HK-2 (cell line): ENCODE results near the gene ZNF697.
"Not testable (repeated sequence)": the region's sequence is repeated elsewhere in the genome, so short reads cannot be mapped to it uniquely, and the experiment has no call there.

Experiments
- DNase-seq: peaks from one replicate; pipeline ENCODE4 v3.0.0-alpha.2; 2018; ENCODE audit not compliant: unreplicated experiment

The ZNF697 gene

DNA sequence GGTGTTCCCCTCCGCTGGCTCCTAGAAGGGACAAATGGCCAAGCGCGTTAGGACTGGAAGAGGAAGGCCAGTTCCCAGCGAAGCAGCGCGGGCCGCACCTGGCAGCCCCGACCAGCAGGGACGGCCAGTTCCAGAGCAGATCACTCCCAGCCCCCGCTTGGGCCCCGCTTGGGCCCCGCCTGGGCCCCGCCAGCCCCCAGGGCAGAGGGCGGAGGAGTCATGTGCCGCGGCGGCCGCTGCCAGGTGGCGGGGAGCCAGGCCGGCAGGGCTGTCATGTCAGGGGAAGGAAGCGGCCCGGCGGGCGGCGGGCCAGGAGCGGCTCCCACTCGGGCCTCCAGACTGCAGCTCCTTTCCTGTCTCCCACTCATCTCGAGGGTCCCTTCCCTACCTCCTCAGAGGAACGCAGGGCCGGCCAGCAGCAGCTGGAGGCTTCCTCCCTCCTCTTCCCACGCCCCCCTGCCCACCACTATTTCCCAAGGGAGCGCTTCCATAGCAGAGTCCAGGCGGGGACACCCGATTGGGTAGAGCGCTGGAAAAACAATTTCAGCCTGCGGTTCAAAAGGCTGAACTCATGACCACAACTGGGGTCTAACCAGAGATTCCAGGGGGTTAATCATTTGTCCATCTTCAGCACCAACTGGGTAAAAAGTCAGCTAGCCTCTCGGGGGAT lies 16.5 kb downstream of the ZNF697 start:
- peak; percentile 84 for DNase-seq

DNA sequence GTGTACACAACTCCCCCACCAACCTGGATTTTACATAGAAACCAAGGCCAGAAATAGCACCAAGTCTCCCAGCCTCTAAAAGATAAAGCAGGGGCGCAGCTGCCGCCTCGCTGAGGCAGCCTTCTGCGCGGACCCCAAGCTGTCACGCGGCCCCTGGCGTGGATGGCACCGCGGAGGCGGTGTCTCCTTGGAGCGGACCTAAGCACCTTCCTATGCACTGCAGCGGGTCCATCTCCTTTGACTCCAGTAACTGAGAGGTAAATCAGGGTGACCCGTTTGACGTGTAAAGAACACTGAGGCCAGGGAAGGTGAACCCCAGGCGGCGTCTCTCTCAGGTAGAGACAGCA lies 17.0 kb downstream of the ZNF697 start:
- no peak for DNase-seq

DNA sequence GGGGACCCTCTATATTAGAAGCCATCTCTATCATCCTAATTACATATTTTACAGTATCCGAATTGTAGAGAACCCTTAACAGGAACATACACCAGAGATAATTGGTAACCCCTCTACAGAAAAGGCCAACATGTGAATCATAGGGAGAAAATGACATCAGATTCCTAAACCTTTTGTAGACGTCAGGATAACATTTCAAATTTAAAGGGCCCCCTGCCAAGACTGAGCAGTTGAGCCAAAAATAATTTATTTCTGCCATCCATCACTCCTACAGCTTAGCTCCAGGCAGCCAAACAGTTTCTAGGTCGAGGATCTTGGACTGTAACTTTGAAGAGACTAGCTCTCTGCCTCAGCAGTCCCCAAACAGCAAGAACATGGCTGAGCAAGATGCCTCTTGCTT lies 21.2 kb downstream of the ZNF697 start:
- DNase-seq = no peak

DNA sequence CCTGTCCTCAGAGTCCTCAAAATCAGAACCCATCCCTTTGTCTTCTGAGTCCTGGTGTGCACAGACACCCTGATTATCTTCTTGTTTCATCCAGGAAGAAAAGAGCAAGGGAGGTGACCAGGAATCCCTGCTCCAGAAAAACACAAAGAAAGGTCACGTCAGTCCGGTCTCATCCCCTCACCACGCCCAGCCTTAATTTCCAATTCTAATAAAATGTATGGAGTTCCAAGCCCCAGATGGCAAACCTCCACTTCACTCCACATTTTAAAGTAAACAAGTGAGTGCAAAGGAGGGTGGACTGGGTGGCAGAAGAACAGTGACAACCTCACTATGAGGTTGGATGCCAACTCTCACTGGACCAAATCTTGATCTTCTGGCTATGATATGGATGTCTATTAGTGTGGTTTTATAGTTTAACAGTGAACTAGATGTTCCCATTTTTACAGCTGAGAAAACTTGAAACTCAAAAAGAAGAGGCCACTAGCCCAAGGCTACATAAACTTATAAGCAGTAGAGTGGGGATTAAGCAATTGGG lies 22.0 kb downstream of the ZNF697 start:
- no peak for DNase-seq

DNA sequence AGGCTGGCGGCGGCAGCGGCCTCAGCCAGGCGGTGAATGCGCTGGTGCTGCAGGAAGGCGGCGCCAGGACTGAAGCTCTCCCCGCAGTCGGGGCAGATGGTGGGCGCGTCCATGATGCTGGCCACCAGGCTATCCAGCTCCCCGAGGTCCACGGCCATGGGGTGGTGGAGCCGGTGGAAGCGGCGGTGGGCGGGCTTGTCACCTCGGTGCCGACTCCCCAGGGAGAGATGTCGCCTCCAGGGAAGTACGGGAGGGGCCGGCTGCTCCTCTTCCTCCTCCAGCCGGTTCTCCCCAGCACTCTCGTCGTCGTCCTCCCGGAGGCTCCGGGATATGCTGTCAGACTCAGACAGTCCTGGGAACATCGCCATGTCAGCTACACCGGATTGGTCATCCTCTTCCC lies 24.4 kb downstream of the ZNF697 start:
- DNase-seq = no peak

DNA sequence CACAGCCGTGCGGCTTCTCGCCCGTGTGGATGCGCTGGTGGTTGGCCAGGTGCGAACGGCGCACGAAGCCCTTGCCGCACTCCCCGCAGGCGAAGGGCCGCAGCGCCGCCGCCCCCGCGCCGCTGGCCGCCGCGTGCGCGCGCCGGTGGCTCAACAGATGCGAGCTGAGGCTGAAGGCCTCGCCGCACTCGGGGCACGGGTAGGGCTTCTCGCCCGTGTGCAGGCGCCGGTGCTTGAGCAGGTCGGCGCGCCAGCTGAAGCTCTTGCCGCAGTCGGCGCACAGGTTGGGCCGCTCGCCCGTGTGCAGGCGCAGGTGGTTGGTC lies 24.9 kb downstream of the ZNF697 start:
- DNase-seq = no peak

DNA sequence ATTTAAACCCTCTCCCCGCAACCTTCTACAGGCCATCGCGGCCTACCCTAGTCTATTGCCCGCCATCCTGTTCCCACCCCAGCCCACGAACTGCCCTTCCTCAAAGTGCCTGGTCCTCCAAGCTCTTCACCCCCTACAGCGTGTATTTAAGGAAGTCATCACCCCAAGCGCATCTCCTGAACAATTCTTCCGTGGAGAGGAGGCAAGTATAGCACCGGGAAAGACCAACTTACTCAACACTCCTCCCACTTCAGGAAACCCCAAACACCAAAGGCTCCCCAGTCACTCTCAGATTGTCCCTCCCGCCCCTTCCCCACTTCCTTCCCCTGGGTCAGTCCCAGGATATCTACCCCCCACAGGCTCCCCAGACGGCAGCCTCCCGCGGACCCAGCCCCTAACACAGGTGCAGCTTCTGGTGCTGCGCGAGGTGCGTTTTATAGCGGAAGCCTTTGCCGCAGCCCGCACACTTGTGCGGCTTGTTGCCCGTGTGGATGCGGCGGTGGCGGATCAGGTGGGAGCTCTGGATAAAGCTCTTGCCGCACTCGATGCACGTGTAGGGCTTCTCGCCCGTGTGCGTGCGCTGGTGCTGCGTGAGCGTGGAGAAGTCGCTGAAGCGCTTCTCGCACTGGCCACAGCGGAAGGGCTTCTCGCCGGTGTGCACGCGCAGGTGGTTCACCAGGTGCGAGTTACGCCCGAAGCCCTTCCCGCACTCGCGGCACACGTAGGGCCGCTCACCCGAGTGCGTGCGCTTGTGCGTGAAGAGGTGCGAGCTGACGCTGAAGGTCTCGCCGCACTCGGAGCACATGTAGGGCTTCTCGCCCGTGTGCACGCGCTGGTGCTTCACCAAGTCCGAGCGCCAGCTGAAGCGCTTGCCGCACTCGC lies 25.5 kb downstream of the ZNF697 start:
- DNase-seq = no peak

DNA sequence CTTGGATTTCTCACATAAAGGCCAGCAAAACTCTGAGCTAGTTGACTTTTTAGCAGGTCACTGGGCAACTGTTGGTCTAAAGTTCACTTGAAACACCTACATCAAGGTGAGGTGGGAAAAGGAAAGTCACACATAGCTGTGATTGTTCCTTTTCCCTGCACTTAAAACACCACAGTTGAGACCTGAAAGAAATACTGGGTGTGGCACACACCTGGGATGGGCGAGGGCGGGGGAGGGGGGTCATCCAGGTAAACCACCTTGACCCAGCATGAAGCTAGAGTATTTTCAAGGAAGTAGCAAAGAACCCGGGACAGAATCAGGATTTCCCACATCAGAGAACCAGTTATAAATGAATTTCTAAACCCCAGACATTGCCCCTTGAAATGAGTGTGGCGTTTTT lies 26.4 kb downstream of the ZNF697 start:
- no peak for DNase-seq

DNA sequence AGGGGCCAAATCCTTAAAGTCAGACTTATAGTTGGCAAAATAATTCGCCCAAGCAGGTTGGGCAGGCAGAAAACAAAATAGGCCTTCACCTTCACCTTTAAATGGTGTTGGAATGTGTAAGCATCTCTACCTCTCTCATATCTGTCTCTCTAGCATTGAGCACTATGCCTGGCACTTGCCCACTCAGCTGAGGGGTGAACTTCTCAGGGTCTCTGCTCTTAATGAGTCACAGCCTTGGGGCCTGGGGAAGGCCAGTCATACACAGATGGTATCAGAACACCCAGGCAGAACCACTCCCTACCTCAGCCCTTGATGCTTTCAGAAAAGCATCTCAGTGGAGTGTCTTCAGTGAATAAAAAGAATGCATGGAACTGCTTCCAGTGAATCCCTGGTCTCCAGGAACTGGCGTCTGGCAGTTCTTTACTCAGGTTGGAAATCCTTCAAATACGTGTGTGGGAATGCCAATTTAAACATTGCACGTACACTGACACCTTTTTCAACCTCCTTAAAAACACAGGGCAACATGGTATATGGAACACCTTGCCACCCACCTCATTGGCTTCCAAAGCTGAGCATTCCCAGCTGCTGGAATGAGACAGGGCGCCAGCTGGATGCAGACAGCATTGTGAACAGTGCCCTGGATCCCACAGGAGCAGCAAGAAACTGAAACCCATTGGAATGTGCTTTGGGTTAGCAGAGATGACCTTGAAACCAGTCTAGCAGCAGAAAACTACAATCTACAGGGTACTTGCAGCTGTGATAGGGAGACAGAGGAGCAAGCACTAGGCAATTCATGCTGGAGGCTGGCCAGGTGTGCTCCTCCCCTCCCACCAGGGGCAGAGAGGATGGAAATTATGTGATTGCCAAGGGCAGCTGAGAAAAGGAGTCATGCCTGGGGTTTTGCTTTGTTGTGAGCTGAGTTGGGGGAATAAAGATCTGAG lies 30.0 kb downstream of the ZNF697 start:
- DNase-seq = no peak

DNA sequence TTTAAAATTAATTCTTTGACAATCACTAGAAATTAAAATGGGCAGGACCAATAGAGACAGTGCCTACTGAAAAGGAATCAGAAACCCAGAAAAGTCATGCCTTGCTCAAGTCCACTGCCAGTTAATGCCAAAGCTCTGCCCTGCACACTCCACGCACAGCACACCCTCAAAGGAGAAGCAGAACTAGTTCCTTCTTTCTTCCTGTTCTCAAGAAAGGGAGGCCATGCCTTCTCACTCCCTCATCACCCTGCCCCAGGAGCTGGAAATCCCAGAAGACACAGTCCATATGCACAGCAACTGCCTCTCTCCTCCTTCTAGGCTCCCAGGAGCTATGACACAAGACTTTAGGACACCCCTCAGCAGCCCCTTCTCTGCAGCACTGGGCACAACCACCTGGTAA lies 31.3 kb downstream of the ZNF697 start:
- DNase-seq = not testable (repeated sequence)

DNA sequence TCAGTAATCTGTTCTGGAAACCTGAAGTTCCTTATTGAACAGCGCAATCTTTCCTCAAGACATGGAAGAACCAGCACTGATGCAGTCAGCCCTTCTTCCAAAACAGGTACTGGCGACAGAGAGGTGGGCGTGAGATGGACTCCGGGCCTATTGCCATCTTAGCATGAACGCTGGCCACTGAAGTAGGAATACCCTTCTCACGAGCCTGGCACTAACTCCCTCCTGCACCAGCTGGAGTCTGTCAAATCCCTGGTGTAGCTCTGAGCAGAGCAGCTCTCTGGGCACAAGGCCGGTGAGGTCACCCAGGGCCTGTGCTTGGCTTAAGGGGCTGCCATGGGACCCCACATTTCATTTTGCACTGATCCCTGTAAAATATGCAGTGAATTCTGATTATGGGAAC lies 33.0 kb downstream of the ZNF697 start:
- DNase-seq = not testable (repeated sequence)

DNA sequence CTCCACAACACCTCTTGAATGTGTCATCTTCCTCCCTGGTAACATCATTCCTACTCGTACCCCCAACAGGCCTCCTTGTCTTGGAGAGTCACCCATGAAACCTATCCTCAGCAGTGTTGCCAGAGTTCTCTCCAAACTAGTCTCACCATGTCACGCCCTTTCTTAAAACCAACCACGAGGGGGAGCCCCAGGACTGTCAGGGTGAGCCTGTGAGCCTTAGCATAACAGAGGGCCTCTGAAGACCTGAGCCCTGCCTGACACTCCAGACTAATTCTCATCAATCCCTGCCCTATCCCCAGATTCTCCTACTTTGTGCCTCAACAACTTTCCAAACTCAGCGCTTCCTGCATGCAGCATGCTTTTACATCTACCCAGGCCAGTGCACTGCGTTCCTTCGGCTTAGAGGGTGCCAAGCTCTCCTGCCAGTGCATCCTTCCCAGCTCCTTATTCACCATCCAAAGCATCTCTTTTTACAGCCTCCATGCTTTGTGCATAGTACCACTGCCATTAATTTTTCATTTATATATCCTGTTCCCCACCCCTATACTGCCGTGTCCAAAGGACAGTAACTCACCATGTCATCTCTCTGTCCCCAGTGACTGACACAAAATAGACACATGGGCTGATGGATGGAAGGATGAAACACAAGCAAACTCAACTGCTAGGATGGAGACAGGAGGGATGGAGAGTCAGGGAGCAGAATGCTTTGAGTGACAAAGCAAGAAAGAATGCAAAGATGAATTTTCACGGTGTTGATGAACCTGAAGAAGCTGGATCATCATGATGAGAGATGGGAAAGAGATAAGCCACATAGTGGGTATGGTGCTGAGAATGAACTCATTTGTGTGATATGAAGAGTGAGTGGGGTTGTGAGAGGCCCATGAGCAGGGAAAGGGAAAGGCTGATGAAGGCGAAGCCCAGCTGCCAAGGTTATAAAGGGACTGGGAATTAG lies 34.0 kb downstream of the ZNF697 start:
- DNase-seq = peak; percentile 85

DNA sequence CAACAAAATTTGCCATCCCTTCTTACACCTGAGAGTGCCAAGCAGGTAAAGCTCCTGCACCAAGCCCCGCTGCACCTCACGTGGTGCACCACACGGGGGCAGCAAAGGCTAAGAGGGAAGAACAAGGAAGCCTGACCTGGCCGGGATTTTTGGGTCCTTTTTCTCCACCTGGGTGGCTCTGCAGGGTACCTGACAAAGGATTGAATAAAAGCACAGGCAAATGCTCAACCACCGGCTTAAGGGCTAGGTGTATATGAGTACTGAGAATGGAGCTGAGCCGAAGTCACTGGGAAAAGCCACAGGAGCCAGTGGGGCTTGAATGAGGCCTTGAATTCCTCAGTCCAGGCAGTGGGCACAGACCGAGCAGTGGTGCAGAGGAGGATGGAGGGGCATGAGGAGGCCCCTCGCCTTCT lies 36.4 kb downstream of the ZNF697 start:
- peak; percentile 76 for DNase-seq

DNA sequence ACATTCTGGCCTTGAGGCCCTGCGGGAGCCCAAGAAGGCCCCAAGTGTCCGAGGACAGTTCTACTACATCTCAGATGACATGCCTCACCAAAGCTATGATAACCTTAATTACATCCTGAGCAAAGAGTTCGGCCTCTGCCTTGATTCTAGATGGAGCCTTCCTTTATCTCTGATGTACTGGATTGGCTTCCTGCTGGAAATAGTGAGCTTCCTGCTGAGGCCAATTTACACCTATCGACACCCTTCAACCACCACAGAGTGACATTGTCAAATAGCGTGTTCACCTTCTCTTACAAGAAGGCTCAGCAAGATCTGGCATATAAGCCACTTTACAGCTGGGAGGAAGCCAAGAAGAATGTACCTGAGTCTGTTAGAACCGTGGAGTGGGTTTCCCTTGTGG lies 39.2 kb downstream of the ZNF697 start:
- not testable (repeated sequence) for DNase-seq

DNA sequence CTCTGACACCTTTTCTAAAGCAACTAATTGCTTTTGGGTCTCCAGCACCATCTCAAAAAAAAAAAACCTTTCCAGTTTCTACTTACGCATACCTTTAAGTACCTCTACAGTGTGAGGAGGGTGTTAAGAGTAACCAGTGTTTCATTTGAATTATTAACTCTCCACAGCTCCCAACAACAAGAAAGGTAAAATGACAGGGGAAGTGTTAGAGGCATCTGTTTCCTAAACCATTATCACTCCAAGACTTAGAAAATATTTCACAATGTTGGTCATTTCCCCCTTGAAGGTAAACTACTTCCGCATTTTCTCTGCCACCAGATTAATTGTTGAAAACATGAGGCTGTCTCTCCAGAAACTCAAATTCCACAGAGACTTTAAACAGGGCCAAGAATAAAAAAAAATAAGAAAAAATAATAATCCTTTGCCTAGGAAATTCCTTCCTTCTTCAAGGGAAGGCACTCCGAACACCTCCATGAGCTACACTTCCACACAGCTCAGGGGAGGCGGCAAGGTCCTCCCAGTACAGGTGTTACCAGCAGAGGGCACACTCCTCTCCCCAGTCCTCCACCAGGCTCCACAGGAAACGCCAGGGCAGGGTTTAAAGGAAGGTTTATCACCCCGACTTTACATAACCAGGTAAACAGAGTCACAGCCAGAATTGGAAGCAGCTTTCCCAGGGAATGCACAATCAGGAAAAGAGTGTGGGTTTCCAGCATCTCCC lies 40.8 kb downstream of the ZNF697 start:
- not testable (repeated sequence) for DNase-seq

DNA sequence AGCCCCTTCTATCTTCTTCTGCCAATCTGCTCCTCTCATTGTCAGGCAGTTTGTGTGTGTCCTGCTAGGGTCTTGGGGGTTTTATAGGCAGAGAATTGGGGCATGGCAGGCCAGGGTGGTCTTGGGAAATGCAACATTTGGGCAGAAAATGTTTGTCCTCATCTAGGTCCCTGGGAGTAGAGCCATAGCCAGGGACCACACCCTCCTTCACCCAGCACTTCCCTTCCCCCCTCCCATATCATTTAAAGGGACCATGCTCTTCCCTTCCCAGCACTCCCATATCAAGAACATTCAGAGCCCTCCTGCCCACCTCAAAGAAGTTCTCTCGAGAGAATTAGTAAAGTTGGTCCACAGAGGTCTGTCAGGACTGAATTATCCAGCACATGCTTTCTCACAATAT lies 41.7 kb downstream of the ZNF697 start:
- DNase-seq = no peak

DNA sequence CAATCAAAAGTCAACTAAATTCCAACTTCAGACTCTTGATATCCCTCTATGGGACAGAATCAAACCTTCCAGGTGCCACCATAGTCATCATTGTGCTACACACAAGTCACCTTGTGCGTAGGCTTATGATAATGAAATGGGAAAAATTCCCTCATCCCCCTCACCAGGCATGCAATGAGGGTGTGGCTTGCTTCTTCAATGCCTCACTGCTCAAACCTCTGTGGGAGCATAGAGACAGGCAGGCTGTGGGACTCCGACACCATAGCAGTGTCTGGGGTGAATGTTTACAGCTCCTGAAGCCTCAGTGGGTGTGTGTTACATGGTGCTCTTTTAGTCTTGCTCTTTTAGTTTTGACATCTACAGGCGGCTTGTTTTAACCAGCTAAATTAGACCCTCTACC lies 42.4 kb downstream of the ZNF697 start:
- DNase-seq = no peak

DNA sequence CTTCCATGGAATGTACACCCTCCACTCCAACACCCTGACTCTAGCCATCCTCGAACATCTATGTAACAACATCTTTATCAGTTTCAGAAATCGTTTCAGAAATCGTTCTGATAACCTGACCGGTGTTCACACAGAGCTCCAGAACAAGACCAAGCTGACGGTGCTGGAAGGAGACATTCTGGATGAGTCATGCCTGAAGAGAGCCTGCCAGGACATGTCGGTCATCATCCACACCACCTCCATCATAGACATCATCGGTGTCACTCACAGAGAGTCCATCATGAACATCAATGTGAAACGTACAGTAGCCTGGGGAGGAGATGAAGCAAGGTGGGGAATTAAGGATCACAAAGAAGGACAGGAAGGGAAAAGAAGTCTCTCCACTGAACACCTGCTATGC lies 43.0 kb downstream of the ZNF697 start:
- not testable (repeated sequence) for DNase-seq

DNA sequence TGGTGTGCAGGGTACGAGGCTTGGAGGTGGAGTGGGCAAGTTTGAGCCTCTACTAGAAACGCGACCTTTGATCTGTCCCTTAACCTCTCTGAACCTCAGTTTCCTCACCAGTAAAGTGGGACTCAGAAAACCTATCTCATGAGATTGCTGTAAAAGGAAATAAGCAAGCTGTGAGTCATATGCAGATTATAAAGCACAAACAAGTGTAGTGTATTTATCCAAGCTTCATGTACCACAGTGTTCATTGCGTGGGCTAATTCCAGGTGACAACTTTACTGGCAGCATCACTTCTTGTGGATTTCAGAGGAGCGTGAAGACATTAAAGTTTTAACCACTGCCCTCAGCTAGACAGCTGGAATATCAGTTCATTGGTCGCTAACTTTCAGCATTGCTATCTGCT lies 44.4 kb downstream of the ZNF697 start:
- DNase-seq = no peak

DNA sequence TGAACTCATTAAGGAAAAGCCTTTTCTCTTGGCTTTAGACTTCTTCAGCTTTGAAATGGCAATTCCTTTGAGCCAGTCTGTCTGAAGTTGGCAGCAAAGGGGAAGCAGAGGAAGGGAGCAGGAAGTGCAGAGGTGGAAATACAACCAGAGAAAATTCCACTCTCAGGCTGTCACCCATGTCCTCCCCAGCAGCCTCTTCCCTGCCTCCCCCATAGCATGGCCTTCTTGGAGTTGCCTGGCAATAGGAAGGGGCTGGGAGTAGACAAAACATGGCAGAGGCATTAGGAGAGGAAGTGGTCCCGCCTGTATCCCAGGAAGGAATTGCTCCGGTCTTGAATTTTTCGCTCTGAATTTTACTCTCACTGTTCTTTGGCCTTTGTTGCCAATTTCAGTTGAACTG lies 44.8 kb downstream of the ZNF697 start:
- not testable (repeated sequence) for DNase-seq
